RWPE2 (cell line): ENCODE data around the gene CENPO.

Source experiments
- ATAC-seq: fragments of 200-7000 bp; cut with Tn5 transposase; 3 replicates; pipeline ENCODE4 v1.9.1; 2021; ENCODE audit warnings: low read depth
- DNase-seq: peaks from one replicate; pipeline ENCODE4 v3.0.0-alpha.2; 2020; ENCODE audit warnings: low spot score
- H3K27ac ChIP-seq: fragments of 450-650 bp; 2 replicates; pipeline ENCODE4 v1.5.1; 2017; ENCODE audit warnings: mild to moderate bottlenecking; ENCODE audit not compliant: poor library complexity, severe bottlenecking
- H3K27me3 ChIP-seq: fragments of 250-450 bp; sonication (Bioruptor Pico); 2 replicates; pipeline ENCODE4 v1.5.1; 2021; ENCODE audit warnings: mild to moderate bottlenecking, moderate library complexity; ENCODE audit not compliant: insufficient read depth, poor library complexity, severe bottlenecking
- H3K36me3 ChIP-seq: fragments of 250-450 bp; sonication (Bioruptor Pico); 2 replicates; pipeline ENCODE4 v1.5.1; 2020; ENCODE audit warnings: low read depth, mild to moderate bottlenecking, moderate library complexity
- H3K4me1 ChIP-seq: fragments of 250-450 bp; sonication (Bioruptor Pico); 2 replicates; pipeline ENCODE4 v1.5.1; 2021; ENCODE audit warnings: mild to moderate bottlenecking, moderate library complexity; ENCODE audit not compliant: insufficient read depth, poor library complexity, severe bottlenecking
- H3K4me3 ChIP-seq: fragments of 250-450 bp; sonication (Bioruptor Pico); 2 replicates; pipeline ENCODE4 v1.5.1; 2021; ENCODE audit warnings: mild to moderate bottlenecking, moderate library complexity; ENCODE audit not compliant: severe bottlenecking
- H3K9me3 ChIP-seq: fragments of 250-450 bp; sonication (Bioruptor Pico); 2 replicates; pipeline ENCODE4 v1.5.1; 2021; ENCODE audit warnings: mild to moderate bottlenecking, moderate library complexity; ENCODE audit not compliant: severe bottlenecking
- CTCF ChIP-seq: fragments of 450-650 bp; IDR thresholded peaks from one replicate; pipeline ENCODE4 v1.5.1; 2017; ENCODE audit warnings: mild to moderate bottlenecking, moderate library complexity; ENCODE audit not compliant: poor library complexity, severe bottlenecking

Gene CENPO

GRCh38 chr2:24821433-24821891 is 28.2 kb downstream of the CENPO start:
- Histone ChIP-seq H3K27me3 (no peaks in the 10 kb centered on the region), H3K4me3 (no peak overlapping the region), H3K36me3 (peaks cover 76% of the 10 kb centered on the region), H3K27ac (no peak overlapping the region), H3K9me3 (no peaks in the 10 kb centered on the region), H3K4me1 (peaks cover 8% of the 10 kb centered on the region)
- ATAC-seq (no peak), DNase-seq (no peak)
- TF ChIP-seq CTCF = no peak

- H3K4me3 ChIP-seq = no peak overlapping the region
- H3K27ac ChIP-seq = no peak overlapping the region
- H3K36me3 ChIP-seq = peaks cover 69% of the 10 kb centered on the region
- peaks cover 7% of the 10 kb centered on the region for H3K4me1 ChIP-seq
- H3K9me3 ChIP-seq = no peaks in the 10 kb centered on the region
- no peak for TF ChIP-seq CTCF
- no peak for DNase-seq
- H3K27me3 ChIP-seq = no peaks in the 10 kb centered on the region
- ATAC-seq = no peak
These were observed 29.0 kb downstream of the CENPO start for GRCh38 chr2:24822049-24822706.

- ATAC-seq (no peak), DNase-seq (no peak)
- no peaks in the 10 kb centered on the region for H3K27me3 ChIP-seq
- no peaks in the 10 kb centered on the region for H3K9me3 ChIP-seq
- no peak for TF ChIP-seq CTCF
- H3K4me1 ChIP-seq = peaks cover 7% of the 10 kb centered on the region
- no peak overlapping the region for H3K27ac ChIP-seq
- H3K36me3 ChIP-seq = peaks cover 52% of the 10 kb centered on the region
- no peak overlapping the region for H3K4me3 ChIP-seq
These were observed 30.9 kb downstream of the CENPO start for GRCh38 chr2:24824071-24824588.

GRCh38 chr2:24824966-24825882 is 32.0 kb downstream of the CENPO start:
- Histone ChIP-seq H3K9me3 (no peaks in the 10 kb centered on the region), H3K36me3 (peaks cover 46% of the 10 kb centered on the region), H3K4me3 (no peak overlapping the region), H3K27me3 (no peaks in the 10 kb centered on the region), H3K27ac (peak overlapping the region; percentile 35), H3K4me1 (peaks cover 7% of the 10 kb centered on the region)
- ATAC-seq = no peak
- no peak for DNase-seq
- peak; percentile 29 for TF ChIP-seq CTCF
